NCI-H2196 (cell line): ENCODE data around the gene ARID1B.

Experiments used
- DNase-seq: peaks from one replicate; lab custom pipeline; 2025; ENCODE audit not compliant: unreplicated experiment; lab: John Stamatoyannopoulos, UW

The ARID1B gene

GRCh38 chr6:156954191-156954590 is 177.0 kb downstream of the ARID1B start:
- DNase-seq: no peak

GRCh38 chr6:156954816-156955215 is 177.6 kb downstream of the ARID1B start:
- no peak for DNase-seq

GRCh38 chr6:156955494-156956183 is 178.5 kb downstream of the ARID1B start:
- DNase-seq: no peak

- no peak for DNase-seq
Measured at GRCh38 chr6:156956286-156956685, 179.1 kb downstream of the ARID1B start.

- no peak for DNase-seq
Measured at GRCh38 chr6:156957931-156958547, 180.9 kb downstream of the ARID1B start.

- DNase-seq: no peak
Measured at GRCh38 chr6:156960525-156960924, 183.3 kb downstream of the ARID1B start.

- no peak for DNase-seq
Measured at GRCh38 chr6:156961282-156961892, 184.2 kb downstream of the ARID1B start.

- DNase-seq: no peak
Measured at GRCh38 chr6:156963712-156964700, 186.8 kb downstream of the ARID1B start.

GRCh38 chr6:156967852-156968251 is 190.7 kb downstream of the ARID1B start:
- no peak for DNase-seq

GRCh38 chr6:156969233-156969632 is 192.1 kb downstream of the ARID1B start:
- DNase-seq: no peak

GRCh38 chr6:156970595-156971112 is 193.5 kb downstream of the ARID1B start:
- DNase-seq: no peak

- DNase-seq: no peak
Measured at GRCh38 chr6:156971153-156971885, 194.1 kb downstream of the ARID1B start.

- DNase-seq: no peak
Measured at GRCh38 chr6:156972145-156972544, 195.0 kb downstream of the ARID1B start.

GRCh38 chr6:156974830-156975261 is 197.7 kb downstream of the ARID1B start:
- no peak for DNase-seq

GRCh38 chr6:156975414-156975813 is 198.2 kb downstream of the ARID1B start:
- DNase-seq: no peak

- DNase-seq: no peak
Measured at GRCh38 chr6:156976216-156977127, 199.3 kb downstream of the ARID1B start.

GRCh38 chr6:156977527-156978291 is 200.5 kb downstream of the ARID1B start:
- no peak for DNase-seq

GRCh38 chr6:156978948-156979347 is 201.8 kb downstream of the ARID1B start:
- DNase-seq: no peak
